Panc1 (cell line): ENCODE results near the gene SYT14. TPM values are rescaled to one million over a fixed set of nuclear protein-coding genes. Genes with fewer than 3 reads are reported as not detected.

Experiments
- ATAC-seq: fragments of 200-7000 bp; cut with Tn5 transposase; 2 replicates; pipeline ENCODE4 v1.9.1; 2020; ENCODE audit warnings: mild to moderate bottlenecking, moderate library complexity
- BruUV-seq: library from RNA; stranded (reverse); fragments of 400-500 nt; replicated peaks from 2 replicates; lab custom pipeline; 2021; lab: Mats Ljungman, UMichigan
- CTCF ChIA-PET: fragments of 300-600 bp; sonication (Branson Sonifier 250); formaldehyde crosslinking; loops from one replicate; lab custom pipeline; 2022; ENCODE audit warnings: antibody characterized with exemption; lab: Charles Lee
- POLR2A ChIA-PET: fragments of 300-600 bp; sonication (Branson Sonifier 250); formaldehyde crosslinking; loops from one replicate; lab custom pipeline; 2022; ENCODE audit warnings: antibody characterized with exemption; lab: Charles Lee
- DNase-seq: peaks from one replicate; pipeline ENCODE4 v3.0.0-alpha.2; 2010; ENCODE audit warnings: low read depth, low spot score
- H3K27ac ChIP-seq: 2 replicates; pipeline ENCODE4 v1.5.1; 2011; ENCODE audit warnings: mild to moderate bottlenecking, low read length, inconsistent platforms
- H3K27me3 ChIP-seq: fragments of 200-500 bp; sonication (Bioruptor generic); 2 replicates; pipeline ENCODE4 v1.6.0; 2014; ENCODE audit warnings: low read length, inconsistent platforms; ENCODE audit not compliant: control insufficient read depth, insufficient read depth
- H3K36me3 ChIP-seq: fragments of 200-500 bp; sonication (Bioruptor generic); 2 replicates; pipeline ENCODE4 v1.5.1; 2014; ENCODE audit warnings: inconsistent platforms, mild to moderate bottlenecking, low read length, moderate library complexity; ENCODE audit not compliant: control insufficient read depth, insufficient read depth
- H3K4me1 ChIP-seq: 2 replicates; pipeline ENCODE4 v1.5.1; 2011; ENCODE audit warnings: inconsistent platforms, mild to moderate bottlenecking, low read length, moderate library complexity; ENCODE audit not compliant: control insufficient read depth, insufficient read depth
- H3K4me3 ChIP-seq, 2 experiments: 2 replicates each; pipeline ENCODE4 v1.5.1; 2011 to 2012; ENCODE audit warnings: low read depth in 2 of 2, low read length in 2 of 2, mild to moderate bottlenecking in 2 of 2, inconsistent platforms in 1 of 2, moderate library complexity in 1 of 2
- H3K9me3 ChIP-seq: fragments of 200-500 bp; sonication (Bioruptor generic); 2 replicates; pipeline ENCODE4 v1.5.1; 2014; ENCODE audit warnings: low read depth, mild to moderate bottlenecking, inconsistent platforms, low read length, moderate library complexity; ENCODE audit not compliant: control insufficient read depth, insufficient read depth
- CTCF ChIP-seq: fragments of 450-650 bp; IDR thresholded peaks from 2 replicates; pipeline ENCODE4 v1.5.1; 2017; ENCODE audit warnings: mild to moderate bottlenecking
- POLR2AphosphoS5 ChIP-seq: IDR thresholded peaks from 2 replicates; pipeline ENCODE4 v1.6.1; 2012; ENCODE audit warnings: mild to moderate bottlenecking, low read depth, low read length, moderate library complexity
- REST ChIP-seq, 2 experiments: IDR thresholded peaks; 2 replicates each; pipeline ENCODE4 v1.6.1; 2011 to 2012; ENCODE audit warnings: low read depth in 2 of 2, control low read depth in 1 of 2, low read length in 1 of 2, mild to moderate bottlenecking in 1 of 2, moderate library complexity in 1 of 2; ENCODE audit not compliant: insufficient read depth in 1 of 2
- SIN3A ChIP-seq: IDR thresholded peaks from 2 replicates; pipeline ENCODE4 v1.6.1; 2012; ENCODE audit warnings: low read depth, mild to moderate bottlenecking, low read length, moderate library complexity, borderline replicate concordance; ENCODE audit not compliant: insufficient read depth
- TCF7L2 ChIP-seq: IDR thresholded peaks from 2 replicates; pipeline ENCODE4 v1.6.1; 2011; ENCODE audit warnings: mild to moderate bottlenecking, low read depth, low read length, inconsistent platforms
- in situ Hi-C: cut with HindIII; loops from 2 replicates; pipeline ENCODE4 v1.10.0; 2016; ENCODE audit warnings: low sequenced_read_pairs, low pct_unique_long_range_greater_than_20kb
- intact Hi-C: fragments of 100-400 bp; cut with micrococcal nuclease; formaldehyde crosslinking; loops from one replicate; pipeline ENCODE4 v1.10.0; 2022; ENCODE audit not compliant: unreplicated experiment
- total RNA-seq: library from RNA; stranded (reverse); gene quantifications from one replicate; pipeline ENCODE4 v1.2.1, GENCODE V29; 2021; ENCODE audit not compliant: unreplicated experiment

SYT14 gene
- total RNA-seq, 1 experiment from 2014 or later: not detected

- Histone ChIP-seq H3K4me3 (no peak overlapping the region), H3K36me3 (no peaks in the 10 kb centered on the region), H3K9me3 (no peaks in the 10 kb centered on the region), H3K27ac (no peak overlapping the region), H3K4me1 (no peaks in the 10 kb centered on the region), H3K27me3 (0 out of 2 replicates have a peak, but pooled peaks cover 2% of the 10 kb centered on the region)
- ChIA-PET CTCF (no interaction called here), POLR2A (no interaction called here)
- BruUV-seq: no TSS peak
- no peak for ATAC-seq
- DNase-seq: no peak
- in situ Hi-C loops: no loop called here
- intact Hi-C loops: no loop called here
- TF ChIP-seq REST (IDR thresholded peaks at IDR 0.05; ENCODE audit: insufficient read depth in 1 of 2, low read depth in 2 of 2, low read length in 1 of 2): peak; percentile 85 to 90
- TF ChIP-seq TCF7L2: no peak
These were observed 194.6 kb downstream of the SYT14 start for GRCh38 chr1:210132582-210132981.

- H3K9me3 ChIP-seq: no peaks in the 10 kb centered on the region
- H3K4me1 ChIP-seq: no peaks in the 10 kb centered on the region
- no peaks in the 10 kb centered on the region for H3K36me3 ChIP-seq
- ATAC-seq (no peak), DNase-seq (no peak)
- ChIA-PET CTCF (interaction anchor here (0.6 kb wide), 1 partner anchor 156 kb away, joined by 3 read pairs; no protein-coding TSS in a partner anchor), POLR2A (no interaction called here)
- H3K27ac ChIP-seq: no peak overlapping the region
- intact Hi-C loops (loop anchor here (1.0 kb wide), 2 partner anchors 168 to 257 kb away; no protein-coding TSS in a partner anchor), in situ Hi-C loops (no loop called here)
- H3K27me3 ChIP-seq: no peaks in the 10 kb centered on the region
- no peak overlapping the region for H3K4me3 ChIP-seq
- TF ChIP-seq CTCF: peak; percentile 65; the same call in 1 of the 2 replicates
- no peak for TF ChIP-seq SIN3A
- no TSS peak for BruUV-seq
These were observed 205.5 kb downstream of the SYT14 start for GRCh38 chr1:210143465-210144062.

GRCh38 chr1:210144736-210145135 is 206.7 kb downstream of the SYT14 start:
- in situ Hi-C loops: no loop called here
- ATAC-seq: no peak

More at GRCh38 chr1:210144736-210145135, 206.7 kb downstream of the SYT14 start:
- no peak for TF ChIP-seq REST (IDR thresholded peaks at IDR 0.05; ENCODE audit: insufficient read depth in 1 of 2, low read depth in 2 of 2, low read length in 1 of 2)
- TF ChIP-seq CTCF: no peak
- no peak for TF ChIP-seq POLR2AphosphoS5
- no peak for TF ChIP-seq SIN3A
- no peak for TF ChIP-seq TCF7L2
- no peaks in the 10 kb centered on the region for H3K9me3 ChIP-seq
- H3K36me3 ChIP-seq: no peaks in the 10 kb centered on the region
- intact Hi-C loops: no loop called here
- H3K4me3 ChIP-seq: no peak overlapping the region
- no peak for DNase-seq
- H3K27ac ChIP-seq: no peak overlapping the region
- POLR2A ChIA-PET: no interaction called here
- CTCF ChIA-PET: no interaction called here
- H3K27me3 ChIP-seq: no peaks in the 10 kb centered on the region
- H3K4me1 ChIP-seq: no peaks in the 10 kb centered on the region
- no TSS peak for BruUV-seq
